ENCODE results near the gene PSMD12.

The PSMD12 gene

DNA sequence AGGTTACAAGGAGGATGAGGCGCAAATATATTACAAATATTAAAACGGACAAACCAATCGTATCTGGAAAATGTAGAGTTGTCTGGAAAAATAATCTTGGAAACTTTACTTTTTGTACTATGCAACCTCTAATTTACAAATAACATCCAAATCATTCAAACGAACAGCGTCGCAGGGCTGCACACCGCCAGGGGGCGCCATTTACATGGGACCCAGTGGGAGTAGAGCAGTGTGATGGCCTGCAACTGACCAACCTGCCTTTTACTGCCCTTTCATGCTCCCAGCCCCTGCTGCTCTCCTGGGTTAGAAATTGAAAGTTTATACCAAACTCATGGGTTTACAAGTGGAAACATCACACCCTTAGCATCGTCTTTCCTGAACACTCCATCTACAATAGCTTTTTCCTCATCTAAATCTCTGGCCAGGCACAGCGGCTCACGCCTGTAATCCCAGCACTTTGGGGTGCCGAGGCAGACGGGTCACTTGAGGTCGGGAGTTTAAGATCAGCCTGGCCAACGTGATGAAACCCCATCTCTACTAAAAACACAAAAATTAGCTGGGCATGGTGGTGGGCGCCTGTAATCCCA, 20.7 kb upstream of the PSMD12 start:
- DNase-seq (ENCODE audit: low read depth in 3 of 3): peak; percentile 37 to 70 (median 45)

DNA sequence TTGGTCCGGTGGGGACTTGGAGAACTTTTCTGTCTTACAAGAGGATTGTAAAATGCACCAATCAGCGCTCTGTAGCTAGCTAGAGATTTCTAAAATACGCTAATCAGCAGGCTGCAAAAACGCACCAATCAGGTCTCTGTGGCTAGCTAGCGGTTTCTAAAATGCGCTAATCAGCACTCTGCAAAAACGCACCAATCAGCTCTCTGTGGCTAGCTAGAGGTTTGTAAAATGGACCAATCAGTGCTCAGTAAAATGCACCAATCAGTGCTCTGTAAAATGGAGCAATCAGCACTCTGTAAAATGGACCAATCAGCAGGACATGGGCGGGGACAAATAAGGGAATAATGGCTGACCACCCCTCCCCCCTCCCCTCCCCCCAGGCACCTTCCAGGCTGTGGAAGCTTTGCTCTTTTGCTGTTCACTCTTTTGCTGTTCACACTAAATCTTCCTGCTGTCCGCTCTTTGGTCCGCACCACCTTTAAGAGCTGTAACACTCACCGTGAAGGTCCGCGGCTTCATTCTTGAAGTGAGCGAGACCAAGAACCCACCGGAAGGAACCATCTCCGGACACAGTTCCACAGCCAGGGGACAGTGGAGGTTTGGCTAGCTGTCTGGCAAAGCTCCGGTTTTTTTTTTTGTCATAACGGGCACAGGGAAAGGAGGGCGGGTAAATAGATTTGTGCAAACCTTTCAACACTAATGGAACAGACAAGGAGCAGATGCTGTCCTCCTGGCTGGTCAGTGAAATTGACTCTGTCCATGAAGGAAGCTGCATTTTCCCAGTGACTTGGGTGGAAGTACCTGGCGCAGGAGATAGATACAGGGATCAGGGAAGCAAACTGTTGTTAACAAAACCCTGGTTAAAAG, 19.0 kb upstream of the PSMD12 start:
- DNase-seq (ENCODE audit: low read depth in 3 of 3): no peak

GRCh38 chr17:67381929-67382257, 15.5 kb upstream of the PSMD12 start:
- no peak for DNase-seq (ENCODE audit: low read depth in 3 of 3)

GRCh38 chr17:67379251-67379630, 12.9 kb upstream of the PSMD12 start:
- DNase-seq (ENCODE audit: low read depth in 3 of 3): no peak

GRCh38 chr17:67378454-67379250, 12.3 kb upstream of the PSMD12 start:
- peak; percentile 59 to 65 (median 62) for DNase-seq (ENCODE audit: low read depth in 3 of 3)

DNA sequence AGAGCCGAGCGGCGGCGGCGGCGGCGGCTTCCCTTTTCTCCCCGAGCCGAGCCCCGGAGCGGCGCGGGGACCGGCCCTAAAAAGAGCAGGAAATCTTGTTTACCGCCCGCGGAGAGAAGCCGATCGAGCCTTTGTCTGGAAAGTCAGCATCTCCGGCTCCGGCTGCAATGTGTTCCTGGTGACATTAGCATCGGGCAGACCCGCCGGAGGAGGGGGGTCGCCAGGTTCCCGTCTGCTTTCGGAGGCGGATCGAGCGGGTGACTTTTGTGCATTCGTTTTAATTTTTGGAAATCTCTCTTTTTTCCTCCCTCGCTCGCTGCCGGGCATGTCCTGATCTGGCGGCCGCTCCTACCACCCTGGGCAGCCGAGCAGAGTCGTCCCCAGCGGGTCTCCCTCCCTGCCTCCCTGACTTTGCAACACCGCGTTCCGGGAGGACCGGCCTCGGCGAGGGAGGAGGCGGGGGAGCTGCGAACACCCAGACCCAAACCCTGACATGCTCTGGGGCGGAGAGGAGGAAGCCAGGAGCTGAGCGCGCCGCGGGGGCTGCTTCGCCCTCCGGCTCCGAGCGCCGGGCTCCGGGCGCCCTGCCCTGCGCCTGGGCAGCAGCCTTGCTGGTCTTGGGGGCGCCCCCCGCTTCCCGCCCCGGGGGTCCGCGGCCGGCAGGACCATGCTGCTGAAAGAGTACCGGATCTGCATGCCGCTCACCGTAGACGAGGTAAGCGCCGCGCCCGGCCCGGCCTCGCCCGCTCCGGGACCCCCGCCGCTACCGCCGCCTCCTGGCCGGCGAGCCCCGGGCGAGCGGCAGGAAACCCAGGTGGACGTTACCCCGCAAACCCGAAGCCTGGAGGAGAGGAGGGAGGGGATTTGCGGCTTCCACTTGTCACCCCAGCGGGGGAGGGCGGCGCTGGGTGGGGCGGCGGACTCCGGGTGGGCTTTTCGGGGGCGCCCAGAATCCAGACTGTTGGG, 11.4 kb upstream of the PSMD12 start:
- DNase-seq (ENCODE audit: low read depth in 3 of 3): peak in 2 of 3 experiments; percentile 27 to 28

DNA sequence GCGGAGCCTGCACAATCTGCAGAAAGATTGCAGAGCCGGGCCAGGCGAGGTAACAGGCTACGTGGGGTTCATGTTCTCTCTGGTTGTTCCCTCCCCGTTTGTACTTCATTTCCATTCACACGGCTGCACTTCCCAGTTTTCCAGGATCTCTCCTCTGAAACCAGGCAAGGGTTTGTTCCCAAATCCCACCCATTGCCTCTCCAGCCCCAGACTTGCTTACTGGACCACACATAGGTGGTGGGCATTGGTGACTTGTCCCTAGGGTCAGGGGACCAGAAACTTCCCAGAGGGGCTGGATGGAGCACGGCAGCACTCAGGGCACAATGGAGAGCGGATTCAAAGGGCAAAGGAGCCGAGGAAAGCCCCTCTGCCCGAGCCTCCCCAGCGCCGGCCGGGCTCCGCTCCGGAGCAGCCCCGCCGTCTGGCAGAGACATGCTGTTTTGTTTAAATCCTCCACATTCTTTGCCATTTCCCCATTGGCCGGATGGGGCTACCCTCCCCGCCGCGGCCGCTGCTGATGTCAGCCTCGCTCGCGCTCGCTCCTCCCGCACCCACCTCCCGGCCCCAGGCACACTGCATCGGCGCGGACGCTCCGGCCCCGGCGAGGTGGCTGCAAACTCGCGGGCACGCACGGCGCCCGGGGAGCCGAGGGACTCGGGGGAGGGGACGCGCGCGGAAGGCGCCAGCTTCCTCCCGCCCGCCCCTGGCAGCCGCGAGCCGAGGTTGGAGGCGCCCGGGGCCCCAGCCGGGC, 10.5 kb upstream of the PSMD12 start, which contains the start of gene PITPNC1:
TSS of gene PITPNC1 (plus strand) at position 545 of the 751 bp plus-strand sequence.
- DNase-seq (ENCODE audit: low read depth in 3 of 3): peak; percentile 67 to 77 (median 74)

DNA sequence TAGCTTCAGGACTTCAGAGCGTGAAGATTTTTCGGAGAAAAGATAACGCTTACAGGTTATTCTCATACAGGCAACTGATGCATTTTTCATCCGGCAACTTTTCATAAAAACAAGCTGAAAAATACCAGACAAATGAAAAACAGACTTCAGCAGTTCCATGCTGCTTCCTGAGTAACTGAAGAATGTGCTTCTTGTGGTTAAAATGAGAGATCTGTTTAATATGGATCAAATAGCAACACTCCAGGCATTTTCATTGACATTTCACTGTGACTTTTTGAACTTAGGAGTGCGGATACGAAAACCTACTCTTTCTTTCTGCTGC, 10.0 kb upstream of the PSMD12 start:
- DNase-seq (ENCODE audit: low read depth in 3 of 3): no peak

GRCh38 chr17:67375716-67376115, 9.3 kb upstream of the PSMD12 start:
- DNase-seq (ENCODE audit: low read depth in 3 of 3): no peak

DNA sequence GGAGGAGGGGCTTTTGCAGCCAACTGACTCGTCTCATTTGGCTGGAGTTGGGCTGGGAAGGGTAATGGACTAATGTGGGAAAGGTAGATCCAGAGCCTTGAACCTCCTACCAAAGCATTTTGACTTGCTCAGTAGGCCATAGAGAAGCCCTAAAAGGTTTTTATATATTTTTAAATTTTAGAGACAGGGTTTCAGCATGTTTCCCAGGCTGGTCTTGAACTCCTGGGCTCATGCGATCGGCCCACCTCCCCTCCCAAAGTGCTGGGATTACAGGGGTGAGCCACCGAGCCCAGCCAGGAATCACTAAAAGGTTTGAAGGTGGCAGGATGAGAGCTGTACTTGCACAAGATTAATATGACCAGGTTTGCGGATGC, 8.7 kb upstream of the PSMD12 start:
- no peak for DNase-seq (ENCODE audit: low read depth in 3 of 3)

DNA sequence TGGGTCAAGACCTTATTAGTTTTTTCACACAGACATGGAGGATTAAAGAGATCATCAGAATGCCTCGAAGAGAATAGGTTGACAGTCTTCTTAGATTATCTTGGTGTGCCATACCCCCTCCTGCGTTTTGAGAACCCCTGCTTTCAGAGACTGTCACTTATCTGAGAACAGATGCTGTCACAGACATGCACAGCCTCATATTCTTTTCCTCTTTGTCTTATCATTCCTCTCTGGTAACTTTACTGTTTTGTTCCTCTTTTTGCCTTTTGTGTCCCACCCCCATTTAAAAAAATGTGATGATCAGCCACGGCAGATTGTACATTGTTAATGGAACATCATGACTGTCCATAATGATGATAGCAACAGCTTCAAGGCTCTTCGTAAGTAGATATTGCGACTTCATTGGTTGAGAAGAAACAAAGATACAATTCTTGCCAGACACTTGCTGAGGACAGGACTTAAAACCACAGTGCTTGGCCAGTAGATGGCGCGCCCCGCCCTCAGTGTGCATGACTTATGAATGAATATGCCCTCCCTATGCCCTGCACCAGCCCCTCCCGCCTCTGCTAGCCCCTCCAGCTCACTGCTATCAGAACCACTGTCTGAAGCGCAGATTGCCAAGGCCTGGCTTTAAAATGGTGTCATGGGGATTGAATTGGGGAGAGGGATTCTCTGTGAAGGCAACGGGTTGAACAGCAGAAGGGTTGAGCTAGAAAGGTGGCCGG, 8.1 kb upstream of the PSMD12 start:
- peak; percentile 74 to 84 (median 76) for DNase-seq (ENCODE audit: low read depth in 3 of 3)

- no peak for DNase-seq (ENCODE audit: low read depth in 3 of 3)
These were observed 6.4 kb upstream of the PSMD12 start for GRCh38 chr17:67372751-67373150.

GRCh38 chr17:67369676-67370075, 3.3 kb upstream of the PSMD12 start:
- DNase-seq (ENCODE audit: low read depth in 3 of 3): no peak

GRCh38 chr17:67365738-67366192, 612 bp downstream of the PSMD12 start:
- DNase-seq (ENCODE audit: low read depth in 3 of 3): no peak

GRCh38 chr17:67364847-67365737, 1.3 kb downstream of the PSMD12 start:
- no peak for DNase-seq (ENCODE audit: low read depth in 3 of 3)

DNA sequence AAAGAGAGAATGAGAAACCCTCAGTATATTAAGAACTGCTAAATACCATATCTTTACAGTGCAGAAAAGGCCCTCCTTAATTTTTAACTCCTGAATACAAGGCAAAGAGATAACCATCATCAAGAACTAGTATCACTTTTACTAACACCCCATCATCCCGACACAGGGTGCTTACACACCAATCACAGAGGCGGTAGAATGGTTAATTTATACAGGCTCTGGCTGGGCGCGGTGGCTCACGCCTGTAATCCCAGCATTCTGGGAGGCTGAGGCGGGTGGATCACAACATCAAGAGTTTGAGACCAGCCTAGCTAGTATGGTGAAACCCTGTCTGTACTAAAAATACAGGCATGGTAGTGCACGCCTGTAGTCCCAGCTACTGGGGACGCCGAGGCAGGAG, 4.2 kb downstream of the PSMD12 start:
- no peak for DNase-seq (ENCODE audit: low read depth in 3 of 3)

DNA sequence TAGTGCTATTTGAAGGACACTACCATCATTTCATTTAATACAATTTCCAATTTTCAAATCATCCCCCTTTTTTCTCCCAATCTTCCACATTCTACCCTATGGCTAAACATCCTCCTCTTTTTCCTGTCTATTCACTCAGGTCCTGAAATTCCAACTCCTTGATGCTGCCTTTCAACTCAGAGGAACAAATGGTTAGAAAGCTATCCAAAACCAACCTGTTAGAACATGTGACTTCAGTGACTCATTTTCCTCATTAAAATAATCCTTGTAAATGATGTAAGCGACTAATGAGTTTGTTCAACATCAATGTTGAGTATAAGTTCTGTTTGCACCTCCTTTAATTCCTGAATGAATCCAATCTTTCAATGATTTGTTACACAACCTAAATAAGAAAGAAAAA, 5.5 kb downstream of the PSMD12 start:
- no peak for DNase-seq (ENCODE audit: low read depth in 3 of 3)

DNA sequence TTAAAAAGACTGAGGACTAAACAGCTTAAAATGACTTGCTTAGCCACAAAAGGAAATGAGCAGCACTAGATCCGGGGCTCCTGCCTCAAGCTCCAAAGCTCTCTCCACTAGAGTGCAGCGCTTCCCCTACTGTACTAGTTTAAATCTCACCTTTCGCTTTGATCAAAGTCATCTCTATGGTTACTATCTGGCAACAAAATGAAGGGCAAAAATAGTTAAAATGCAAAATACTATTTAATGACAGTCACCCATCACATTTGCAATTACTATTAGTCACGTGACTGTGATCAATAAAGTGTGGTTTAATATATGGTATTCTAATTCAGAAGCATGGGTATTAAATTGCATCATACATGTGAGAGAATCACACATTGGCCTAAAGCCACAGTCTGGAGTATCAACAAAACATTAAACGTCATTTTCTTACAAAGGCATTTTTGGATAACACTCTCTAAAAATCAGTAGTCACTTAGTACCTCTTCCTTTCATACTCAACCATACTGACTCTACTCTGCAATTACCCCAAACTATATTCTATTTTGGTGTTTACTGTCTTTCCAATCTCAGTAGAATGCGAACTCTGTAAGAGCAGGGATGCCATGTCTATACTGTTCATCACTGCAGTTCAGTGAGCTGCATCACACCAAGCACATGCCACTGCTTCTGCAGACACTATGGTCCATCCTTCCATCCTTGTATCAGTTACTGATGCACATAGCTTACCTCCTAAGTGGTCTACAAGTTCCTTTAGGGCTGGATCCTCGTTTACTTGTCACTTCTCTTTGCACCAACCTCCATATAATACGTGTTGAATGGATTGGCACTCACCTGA, 6.2 kb downstream of the PSMD12 start:
- DNase-seq (ENCODE audit: low read depth in 3 of 3): no peak
